A673 (cell line): ENCODE measurements around the gene NEURL1. TPM values are rescaled to one million over a fixed set of nuclear protein-coding genes. Genes with fewer than 3 reads are reported as not detected.

Experiments used
- BruUV-seq: library from RNA; stranded (reverse); fragments of 400-500 nt; replicated peaks from 2 replicates; lab custom pipeline; 2021; lab: Mats Ljungman, UMichigan
- CTCF ChIA-PET: fragments of 300-600 bp; sonication (Branson Sonifier 250); formaldehyde crosslinking; loops from one replicate; lab custom pipeline; 2022; ENCODE audit warnings: antibody characterized with exemption; lab: Charles Lee
- POLR2A ChIA-PET: fragments of 300-600 bp; sonication (Branson Sonifier 250); formaldehyde crosslinking; loops from one replicate; lab custom pipeline; 2022; ENCODE audit warnings: antibody characterized with exemption; ENCODE audit not compliant: low non-redundant PET; lab: Charles Lee
- DNase-seq: peaks from one replicate; pipeline ENCODE4 v3.0.0-alpha.2; 2015; ENCODE audit warnings: low spot score
- H3K27ac ChIP-seq: fragments of 200-600 bp; sonication (generic); 2 replicates; pipeline ENCODE4 v1.5.1; 2016; ENCODE audit warnings: mixed run types, low read depth, mild to moderate bottlenecking, mixed read lengths, antibody characterized with exemption, low read length; ENCODE audit not compliant: poor library complexity, severe bottlenecking
- H3K27me3 ChIP-seq: fragments of 200-600 bp; sonication (generic); replicated peaks from 2 replicates; pipeline ENCODE4 v1.6.1; 2017; ENCODE audit warnings: mixed run types, low read depth, mild to moderate bottlenecking, mixed read lengths, antibody characterized with exemption, low read length; ENCODE audit not compliant: insufficient read depth, poor library complexity
- H3K36me3 ChIP-seq: fragments of 200-600 bp; sonication (generic); 2 replicates; pipeline ENCODE4 v1.6.1; 2016; ENCODE audit warnings: mixed run types, mild to moderate bottlenecking, mixed read lengths, antibody characterized with exemption, low read length; ENCODE audit not compliant: insufficient read depth, poor library complexity, severe bottlenecking
- H3K4me1 ChIP-seq: fragments of 200-600 bp; sonication (generic); 2 replicates; pipeline ENCODE4 v1.6.1; 2017; ENCODE audit warnings: mixed run types, mild to moderate bottlenecking, mixed read lengths, antibody characterized with exemption, low read length; ENCODE audit not compliant: insufficient read depth, poor library complexity, severe bottlenecking
- H3K4me3 ChIP-seq: fragments of 200-600 bp; sonication (generic); 2 replicates; pipeline ENCODE4 v1.5.1; 2016; ENCODE audit warnings: low read depth, mixed run types, mild to moderate bottlenecking, mixed read lengths, low read length; ENCODE audit not compliant: poor library complexity, severe bottlenecking
- H3K9me3 ChIP-seq: fragments of 200-600 bp; sonication (generic); 2 replicates; pipeline ENCODE4 v1.6.1; 2016; ENCODE audit warnings: mixed run types, low read depth, mild to moderate bottlenecking, mixed read lengths, antibody characterized with exemption, low read length; ENCODE audit not compliant: poor library complexity, severe bottlenecking
- EZH2 ChIP-seq: fragments of 200-600 bp; sonication (generic); IDR thresholded peaks from 2 replicates; pipeline ENCODE4 v1.6.1; 2017; ENCODE audit warnings: borderline replicate concordance, low read depth, mild to moderate bottlenecking, mixed read lengths, antibody characterized with exemption, low read length; ENCODE audit not compliant: poor library complexity, severe bottlenecking
- intact Hi-C: fragments of 100-400 bp; cut with micrococcal nuclease; formaldehyde crosslinking; loops from one replicate; pipeline ENCODE4 v1.10.0; 2022; ENCODE audit not compliant: unreplicated experiment
- total RNA-seq: library from RNA; stranded (reverse); gene quantifications from 2 replicates; pipeline ENCODE4 v1.2.3, GENCODE V29; 2021
- TF ChIP-seq, protein P1 (sequence below): fragments of 300-800, 200-600 bp; sonication (generic); conservative IDR thresholded peaks from 2 replicates; pipeline ENCODE4 v1.5.1; 2017; ENCODE audit warnings: low read depth, mild to moderate bottlenecking, antibody characterized with exemption, low read length, moderate library complexity, mixed read lengths

Gene NEURL1
- total RNA-seq, 1 experiment from 2014 or later: 0.52 TPM

- no peaks in the 10 kb centered on the region for H3K27me3 ChIP-seq
- no TSS peak for BruUV-seq
- ChIA-PET POLR2A (no interaction called here), CTCF (no interaction called here)
- H3K9me3 ChIP-seq: no peaks in the 10 kb centered on the region
- H3K4me3 ChIP-seq: no peak overlapping the region
- H3K4me1 ChIP-seq: no peaks in the 10 kb centered on the region
- DNase-seq: no peak
- no peaks in the 10 kb centered on the region for H3K36me3 ChIP-seq
- H3K27ac ChIP-seq: no peak overlapping the region
- TF ChIP-seq EZH2: no peak
- TF ChIP-seq, protein P1, sequence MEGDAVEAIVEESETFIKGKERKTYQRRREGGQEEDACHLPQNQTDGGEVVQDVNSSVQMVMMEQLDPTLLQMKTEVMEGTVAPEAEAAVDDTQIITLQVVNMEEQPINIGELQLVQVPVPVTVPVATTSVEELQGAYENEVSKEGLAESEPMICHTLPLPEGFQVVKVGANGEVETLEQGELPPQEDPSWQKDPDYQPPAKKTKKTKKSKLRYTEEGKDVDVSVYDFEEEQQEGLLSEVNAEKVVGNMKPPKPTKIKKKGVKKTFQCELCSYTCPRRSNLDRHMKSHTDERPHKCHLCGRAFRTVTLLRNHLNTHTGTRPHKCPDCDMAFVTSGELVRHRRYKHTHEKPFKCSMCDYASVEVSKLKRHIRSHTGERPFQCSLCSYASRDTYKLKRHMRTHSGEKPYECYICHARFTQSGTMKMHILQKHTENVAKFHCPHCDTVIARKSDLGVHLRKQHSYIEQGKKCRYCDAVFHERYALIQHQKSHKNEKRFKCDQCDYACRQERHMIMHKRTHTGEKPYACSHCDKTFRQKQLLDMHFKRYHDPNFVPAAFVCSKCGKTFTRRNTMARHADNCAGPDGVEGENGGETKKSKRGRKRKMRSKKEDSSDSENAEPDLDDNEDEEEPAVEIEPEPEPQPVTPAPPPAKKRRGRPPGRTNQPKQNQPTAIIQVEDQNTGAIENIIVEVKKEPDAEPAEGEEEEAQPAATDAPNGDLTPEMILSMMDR: no peak
- intact Hi-C loops: no loop called here
Observed at GRCh38 chr10:103510046-103510685, 16.7 kb downstream of the NEURL1 start.

- intact Hi-C loops: no loop called here
- ChIA-PET POLR2A (no interaction called here), CTCF (no interaction called here)
- Histone ChIP-seq H3K27ac (no peak overlapping the region), H3K27me3 (no peaks in the 10 kb centered on the region), H3K36me3 (no peaks in the 10 kb centered on the region), H3K4me3 (no peak overlapping the region), H3K4me1 (no peaks in the 10 kb centered on the region), H3K9me3 (no peaks in the 10 kb centered on the region)
- BruUV-seq: no TSS peak
- TF ChIP-seq, protein P1: no peak
- TF ChIP-seq EZH2: no peak
- no peak for DNase-seq
Observed at GRCh38 chr10:103510791-103511752, 17.6 kb downstream of the NEURL1 start.

DNA sequence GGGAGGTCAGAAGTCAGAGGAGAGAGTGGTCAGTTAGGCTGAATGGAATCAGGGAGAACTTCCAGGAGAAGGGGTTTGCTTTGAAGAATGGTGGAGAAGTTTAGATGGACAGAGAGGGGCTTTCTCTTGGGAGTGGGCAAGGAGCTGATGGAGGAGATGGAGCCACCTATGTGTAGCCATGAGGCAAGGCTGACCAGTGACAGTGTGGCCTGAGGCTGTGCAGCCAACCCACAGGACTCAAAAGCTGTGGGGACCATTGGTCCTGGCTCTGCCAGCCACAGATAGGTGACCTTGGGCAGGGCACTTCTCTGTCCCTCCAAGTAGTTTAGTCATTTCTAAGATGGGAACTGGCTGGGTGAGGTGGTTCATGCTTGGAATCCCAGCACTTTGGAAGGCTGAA lies 18.7 kb downstream of the NEURL1 start:
- ChIA-PET POLR2A (no interaction called here), CTCF (no interaction called here)
- H3K9me3 ChIP-seq: no peaks in the 10 kb centered on the region
- TF ChIP-seq EZH2: no peak
- TF ChIP-seq, protein P1: no peak
- H3K36me3 ChIP-seq: no peaks in the 10 kb centered on the region
- no peak for DNase-seq
- H3K4me1 ChIP-seq: no peaks in the 10 kb centered on the region
- no peaks in the 10 kb centered on the region for H3K27me3 ChIP-seq
- BruUV-seq: no TSS peak
- H3K27ac ChIP-seq: no peak overlapping the region
- H3K4me3 ChIP-seq: no peak overlapping the region
- intact Hi-C loops: no loop called here
